Erythroblast (primary cell): Measurements from ENCODE around the gene ACSM4.
"Not testable (repeated sequence)": the region's sequence is repeated elsewhere in the genome, so short reads cannot be mapped to it uniquely, and the experiment has no call there.

ENCODE experiments used
- DNase-seq, 2 experiments: peaks; one replicate each; lab custom pipeline; 2025; lab: John Stamatoyannopoulos, UW
- GATA1 ChIP-seq: IDR thresholded peaks from 2 replicates; pipeline ENCODE4 v1.6.1; 2011; ENCODE audit warnings: low read depth, mild to moderate bottlenecking, control low read depth, low read length, moderate library complexity
- POLR2A ChIP-seq: IDR thresholded peaks from 2 replicates; pipeline ENCODE4 v1.6.1; 2011; ENCODE audit warnings: mild to moderate bottlenecking, low read length

The ACSM4 gene

DNA sequence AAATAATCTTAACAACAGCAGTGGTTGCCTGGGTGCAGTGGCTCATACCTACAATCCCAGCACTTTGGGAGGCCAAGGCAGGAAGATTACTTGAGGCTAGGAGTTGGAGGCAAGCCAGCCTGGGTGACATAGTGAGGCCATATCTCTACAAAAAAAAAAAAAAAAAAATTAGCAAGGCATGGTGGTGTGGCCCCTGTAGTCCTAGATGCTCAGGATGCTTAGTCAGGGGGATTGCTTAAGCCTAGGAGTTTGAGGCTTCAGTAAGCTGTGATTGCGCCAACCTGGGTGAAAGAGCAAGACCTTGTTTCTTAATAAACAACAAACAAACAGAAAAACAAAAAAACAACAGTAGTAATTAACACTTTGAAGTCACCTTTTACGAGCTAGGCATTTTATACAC, 642 bp upstream of the ACSM4 start:
- peak; percentile 93 to 96 for DNase-seq
- TF ChIP-seq POLR2A (no peak), GATA1 (no peak)

GRCh38 chr12:7304456-7304855, 584 bp downstream of the ACSM4 start:
- no peak for TF ChIP-seq POLR2A
- no peak for TF ChIP-seq GATA1
- DNase-seq = no peak

DNA sequence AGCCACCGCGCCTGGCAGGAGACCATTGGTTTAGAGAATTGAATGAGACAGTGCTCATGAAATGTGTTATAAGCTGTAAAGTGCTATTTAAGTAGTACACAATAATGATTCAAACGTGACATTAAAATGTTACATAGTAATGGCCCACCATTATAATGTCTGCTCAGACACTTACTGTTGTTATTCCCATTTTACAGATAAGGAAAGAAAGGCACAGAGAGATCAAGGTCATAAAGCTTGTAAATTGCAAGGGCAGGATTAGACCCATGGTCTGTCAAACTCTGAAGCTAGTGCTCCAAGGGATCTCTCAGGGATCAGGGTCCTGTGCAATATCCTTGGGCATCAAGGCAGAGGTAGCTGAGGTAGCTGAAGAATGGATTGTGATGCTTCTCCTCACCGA, 6.2 kb downstream of the ACSM4 start:
- TF ChIP-seq GATA1 (no peak), POLR2A (no peak)
- DNase-seq = no peak

DNA sequence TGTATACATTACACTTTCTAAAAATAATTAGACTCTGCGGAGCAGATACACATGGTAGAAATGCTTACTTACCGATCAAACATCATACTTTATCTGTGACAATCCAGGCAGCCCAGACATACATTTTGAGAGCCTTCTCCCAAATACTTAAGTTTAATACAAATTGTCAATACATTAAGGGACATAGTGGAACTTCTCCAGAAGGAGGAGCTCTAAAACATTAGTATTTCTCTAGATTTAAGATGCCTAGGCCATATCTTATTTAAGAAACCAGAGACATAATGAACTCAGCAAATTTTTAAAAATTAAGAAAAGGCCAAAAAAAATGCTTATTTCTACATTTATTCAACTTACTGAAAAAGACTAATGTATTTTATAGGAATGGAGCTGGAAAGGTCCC, 16.1 kb downstream of the ACSM4 start:
- no peak for TF ChIP-seq GATA1
- DNase-seq = peak; percentile 24 to 34

DNA sequence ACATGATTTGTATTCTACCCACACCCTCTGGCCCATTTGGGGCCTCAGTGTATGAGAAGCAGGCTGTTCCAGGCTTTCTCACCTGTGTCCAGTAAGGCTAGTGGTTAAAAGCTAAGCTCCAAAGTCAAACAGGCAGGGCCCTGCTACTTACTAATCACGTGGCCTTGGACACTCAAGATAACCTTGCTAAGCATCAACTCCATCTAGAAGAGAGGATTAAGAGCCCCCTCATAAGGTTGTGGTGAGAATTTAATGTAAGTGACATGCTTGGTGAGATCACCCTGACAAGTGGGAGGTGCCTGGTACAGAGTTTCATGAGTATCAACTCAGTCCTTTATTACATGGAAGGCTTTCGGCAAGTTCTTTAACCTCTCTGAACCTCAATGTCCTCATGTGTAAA, 17.8 kb downstream of the ACSM4 start:
- no peak for TF ChIP-seq POLR2A
- TF ChIP-seq GATA1 = no peak
- DNase-seq = peak; percentile 60 to 65

GRCh38 chr12:7322599-7322998, 18.7 kb downstream of the ACSM4 start:
- no peak for TF ChIP-seq POLR2A
- DNase-seq = no peak

DNA sequence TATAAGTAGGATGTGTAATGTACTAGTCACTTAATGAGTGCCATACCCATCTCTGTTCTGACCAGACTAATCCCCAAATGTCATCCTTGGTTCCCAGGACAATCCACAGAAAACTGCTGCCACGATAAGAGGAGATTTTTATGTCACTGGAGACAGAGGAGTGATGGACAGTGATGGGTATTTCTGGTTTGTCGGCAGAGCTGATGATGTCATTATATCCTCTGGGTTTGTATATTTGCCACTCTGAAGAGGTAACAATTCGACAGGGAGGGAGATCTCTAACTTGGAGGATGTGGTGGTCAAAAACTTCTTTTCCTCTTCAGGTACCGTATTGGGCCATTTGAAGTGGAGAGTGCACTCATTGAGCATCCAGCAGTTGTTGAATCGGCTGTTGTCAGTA, 20.3 kb downstream of the ACSM4 start:
- TF ChIP-seq POLR2A = no peak
- no peak for TF ChIP-seq GATA1
- no peak for DNase-seq

- TF ChIP-seq POLR2A = no peak
- TF ChIP-seq GATA1 = no peak
- no peak for DNase-seq
These were observed 24.0 kb downstream of the ACSM4 start for GRCh38 chr12:7327918-7328317.

DNA sequence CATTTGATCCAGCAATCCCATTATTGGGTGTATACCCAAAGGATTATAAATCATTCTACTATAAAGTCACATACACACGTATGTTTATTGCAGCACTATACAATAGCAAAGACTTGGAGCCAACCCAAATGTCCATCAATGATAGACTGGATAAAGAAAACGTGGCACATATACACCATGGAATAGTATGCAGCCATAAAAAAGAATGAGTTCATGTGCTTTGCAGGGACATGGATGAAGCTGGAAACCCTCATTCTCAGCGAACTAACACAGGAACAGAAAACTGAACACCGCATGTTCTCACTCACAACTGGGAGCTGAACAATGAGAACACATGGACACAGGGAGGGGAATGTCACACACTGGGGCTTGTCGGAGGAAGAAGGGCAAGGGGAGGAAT, 33.9 kb downstream of the ACSM4 start:
- DNase-seq = not testable (repeated sequence)

GRCh38 chr12:7339675-7340074, 35.8 kb downstream of the ACSM4 start:
- DNase-seq = no peak
- TF ChIP-seq POLR2A (no peak), GATA1 (no peak)

GRCh38 chr12:7344833-7345606, 41.1 kb downstream of the ACSM4 start:
- DNase-seq = peak; percentile 31 to 64
- no peak for TF ChIP-seq POLR2A

DNA sequence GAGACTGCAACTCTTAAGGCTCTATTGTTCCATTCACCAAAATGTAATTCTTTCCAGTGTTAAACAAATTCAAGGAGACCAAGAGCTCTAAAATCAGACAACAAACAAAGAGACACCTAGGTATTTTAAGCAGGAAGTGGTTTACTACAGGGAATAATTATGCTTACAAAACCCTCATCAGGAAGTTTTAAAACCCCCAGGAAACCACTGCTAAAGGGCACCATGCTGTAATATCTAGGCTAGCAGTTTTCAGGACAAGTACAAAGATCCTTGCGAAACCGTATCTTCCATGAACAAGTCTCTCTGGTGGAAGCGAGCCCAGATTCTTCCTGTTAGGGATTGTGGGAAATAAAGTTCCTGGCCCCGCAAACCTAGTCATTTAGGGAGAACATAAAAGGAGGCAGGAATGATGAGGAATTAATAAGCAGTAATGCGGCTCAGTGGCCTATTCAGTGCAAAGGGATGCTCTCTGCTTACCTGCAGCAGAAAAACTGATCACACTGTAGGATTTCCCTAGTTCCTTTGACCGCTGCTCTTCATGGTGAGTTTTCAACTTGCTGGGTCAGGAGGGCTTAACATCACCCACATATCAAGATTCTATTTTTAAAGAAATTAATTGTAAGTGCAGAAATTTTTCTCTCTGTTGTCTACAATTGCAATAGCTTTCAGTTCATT, 42.8 kb downstream of the ACSM4 start:
- DNase-seq = no peak
- no peak for TF ChIP-seq POLR2A
- no peak for TF ChIP-seq GATA1

GRCh38 chr12:7349418-7349817, 45.5 kb downstream of the ACSM4 start:
- TF ChIP-seq POLR2A = no peak
- TF ChIP-seq GATA1 = no peak

DNA sequence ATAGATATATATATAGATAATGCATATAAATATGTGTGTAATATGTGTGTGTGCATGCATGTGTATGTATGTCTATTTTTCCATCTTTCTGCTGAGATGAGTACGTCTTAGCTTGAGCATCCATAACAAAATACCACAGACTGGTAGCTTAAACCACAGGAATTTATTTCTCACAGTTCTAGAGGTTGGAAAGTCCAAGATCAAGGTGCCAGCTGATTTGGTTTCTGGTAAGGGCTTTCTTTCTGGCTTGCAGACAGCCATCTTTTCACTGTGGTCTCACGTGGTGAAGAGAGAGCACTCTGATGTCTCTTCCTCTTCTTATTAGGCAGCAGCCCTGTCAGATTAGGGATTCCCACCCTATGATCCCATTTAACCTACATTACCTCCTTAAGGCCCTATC, 47.3 kb downstream of the ACSM4 start:
- TF ChIP-seq POLR2A (no peak), GATA1 (no peak)
- no peak for DNase-seq

More at GRCh38 chr12:7349418-7349817, 45.5 kb downstream of the ACSM4 start:
- DNase-seq = no peak

DNA sequence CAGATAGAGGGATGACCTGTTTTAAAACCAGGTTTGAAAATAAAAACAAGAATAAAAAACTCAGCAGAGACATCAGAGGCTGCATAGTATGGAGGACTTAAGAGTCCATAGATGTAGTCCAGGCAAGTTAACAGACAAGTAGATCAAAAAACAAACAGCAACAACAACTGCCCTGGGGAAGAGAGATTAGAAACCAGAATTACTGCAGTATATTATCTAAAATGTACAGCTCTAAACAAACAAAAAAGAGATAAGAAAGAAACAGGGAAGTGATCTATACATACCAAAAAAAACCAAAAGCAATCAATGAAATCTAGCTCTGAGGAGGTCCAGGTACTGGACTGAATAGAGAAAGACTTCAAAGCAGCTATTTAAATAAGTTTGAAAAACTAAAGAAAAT, 48.8 kb downstream of the ACSM4 start:
- DNase-seq = peak; percentile 29 to 76
- TF ChIP-seq POLR2A (no peak), GATA1 (no peak)
